PFSK-1 (cell line): ENCODE results near the gene SHLD1.

Source experiments
- POLR2AphosphoS5 ChIP-seq: IDR thresholded peaks from 2 replicates; pipeline ENCODE4 v1.6.1; 2012; ENCODE audit warnings: low read depth, mild to moderate bottlenecking, control low read depth, low read length, moderate library complexity
- SIN3A ChIP-seq: IDR thresholded peaks from 2 replicates; pipeline ENCODE4 v1.6.1; 2012; ENCODE audit warnings: mild to moderate bottlenecking, low read length, moderate library complexity, borderline replicate concordance; ENCODE audit not compliant: insufficient read depth
- TAF1 ChIP-seq: IDR thresholded peaks from 2 replicates; pipeline ENCODE4 v1.6.1; 2012; ENCODE audit warnings: low read length, control low read depth, borderline replicate concordance; ENCODE audit not compliant: insufficient read depth
- TF ChIP-seq, protein P1 (sequence below), 2 experiments: IDR thresholded peaks; 2 replicates each; pipeline versions ENCODE4 v1.6.1 to v1.8.0; 2011 to 2012; ENCODE audit warnings: low read depth in 2 of 2, low read length in 2 of 2, control low read depth in 1 of 2, inconsistent platforms in 1 of 2, mild to moderate bottlenecking in 1 of 2, moderate library complexity in 1 of 2; ENCODE audit not compliant: insufficient read depth in 1 of 2

DNA sequence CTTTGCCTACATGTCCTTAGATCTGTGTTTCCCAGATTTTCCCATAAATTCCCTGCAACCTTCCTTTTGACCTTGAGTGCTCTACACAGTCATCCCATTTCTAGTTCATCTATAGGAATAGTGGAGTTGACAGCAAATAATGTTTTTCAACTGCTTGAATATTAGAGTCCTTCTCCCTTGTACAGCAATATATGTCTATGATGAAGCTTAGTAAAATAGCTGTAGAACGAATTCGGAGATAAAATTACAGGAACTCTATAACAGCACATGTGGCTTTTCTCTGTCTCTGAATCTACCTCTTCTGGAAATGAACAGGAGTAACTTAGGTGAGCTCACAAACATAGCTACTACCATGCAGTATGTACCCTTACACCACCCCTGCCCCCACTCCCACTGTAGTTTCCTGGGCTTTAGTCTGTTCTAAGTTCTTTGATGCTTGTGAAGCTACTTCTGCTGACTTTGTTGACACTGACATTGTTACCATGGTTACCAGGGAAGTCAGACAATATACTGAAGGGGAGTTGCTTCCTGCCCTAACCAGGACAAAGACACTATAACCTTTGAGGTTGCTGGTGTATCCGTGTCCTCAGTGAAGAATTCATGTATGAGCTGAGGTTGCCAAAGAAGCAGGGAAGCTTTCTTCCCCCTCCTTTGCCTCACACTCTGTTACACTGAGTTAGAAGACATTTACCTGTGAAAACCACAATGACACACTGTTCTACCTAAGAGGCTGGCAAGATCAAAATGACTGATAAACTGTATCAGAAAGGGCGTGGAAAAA lies 35.8 kb upstream of the SHLD1 start:
- TF ChIP-seq TAF1: no peak
- TF ChIP-seq, protein P1, sequence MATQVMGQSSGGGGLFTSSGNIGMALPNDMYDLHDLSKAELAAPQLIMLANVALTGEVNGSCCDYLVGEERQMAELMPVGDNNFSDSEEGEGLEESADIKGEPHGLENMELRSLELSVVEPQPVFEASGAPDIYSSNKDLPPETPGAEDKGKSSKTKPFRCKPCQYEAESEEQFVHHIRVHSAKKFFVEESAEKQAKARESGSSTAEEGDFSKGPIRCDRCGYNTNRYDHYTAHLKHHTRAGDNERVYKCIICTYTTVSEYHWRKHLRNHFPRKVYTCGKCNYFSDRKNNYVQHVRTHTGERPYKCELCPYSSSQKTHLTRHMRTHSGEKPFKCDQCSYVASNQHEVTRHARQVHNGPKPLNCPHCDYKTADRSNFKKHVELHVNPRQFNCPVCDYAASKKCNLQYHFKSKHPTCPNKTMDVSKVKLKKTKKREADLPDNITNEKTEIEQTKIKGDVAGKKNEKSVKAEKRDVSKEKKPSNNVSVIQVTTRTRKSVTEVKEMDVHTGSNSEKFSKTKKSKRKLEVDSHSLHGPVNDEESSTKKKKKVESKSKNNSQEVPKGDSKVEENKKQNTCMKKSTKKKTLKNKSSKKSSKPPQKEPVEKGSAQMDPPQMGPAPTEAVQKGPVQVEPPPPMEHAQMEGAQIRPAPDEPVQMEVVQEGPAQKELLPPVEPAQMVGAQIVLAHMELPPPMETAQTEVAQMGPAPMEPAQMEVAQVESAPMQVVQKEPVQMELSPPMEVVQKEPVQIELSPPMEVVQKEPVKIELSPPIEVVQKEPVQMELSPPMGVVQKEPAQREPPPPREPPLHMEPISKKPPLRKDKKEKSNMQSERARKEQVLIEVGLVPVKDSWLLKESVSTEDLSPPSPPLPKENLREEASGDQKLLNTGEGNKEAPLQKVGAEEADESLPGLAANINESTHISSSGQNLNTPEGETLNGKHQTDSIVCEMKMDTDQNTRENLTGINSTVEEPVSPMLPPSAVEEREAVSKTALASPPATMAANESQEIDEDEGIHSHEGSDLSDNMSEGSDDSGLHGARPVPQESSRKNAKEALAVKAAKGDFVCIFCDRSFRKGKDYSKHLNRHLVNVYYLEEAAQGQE (IDR thresholded peaks at IDR 0.05; ENCODE audit: insufficient read depth in 1 of 2, low read depth in 2 of 2, low read length in 2 of 2): no peak
- no peak for TF ChIP-seq POLR2AphosphoS5
- TF ChIP-seq SIN3A: no peak
